Spleen (tissue), 7 donors: Measurements from ENCODE around the gene KEL.

Source experiments
- POLR2A ChIP-seq, 3 donors: fragments of 450-650 bp; IDR thresholded peaks; one replicate each; pipeline ENCODE4 v1.5.1; 2017; ENCODE audit warnings: antibody characterized with exemption in 3 of 3, mild to moderate bottlenecking in 1 of 3
- TF ChIP-seq, protein P1 (sequence below), 11 experiments: fragments of 200-600 bp in 7 of 11; fragments of 450-650 bp in 4 of 11; sonication (generic) in 4 of 11; IDR thresholded peaks in 8 of 11; conservative IDR thresholded peaks in 3 of 11; 1 replicate in 7 of 11; 2 replicates in 4 of 11; pipeline versions ENCODE4 v1.4.0 to v1.8.0; 2016 to 2021; ENCODE audit warnings: antibody characterized with exemption in 11 of 11, inconsistent platforms in 4 of 11, mild to moderate bottlenecking in 1 of 11
- donor health status: DM: no; HTN: no; CAD: no; lungs with moderate emphysema.
- donor health status: DM: no; HTN: no; CAD: no.
- donor health status: DM: no; HTN: no; CAD: no.

DNA sequence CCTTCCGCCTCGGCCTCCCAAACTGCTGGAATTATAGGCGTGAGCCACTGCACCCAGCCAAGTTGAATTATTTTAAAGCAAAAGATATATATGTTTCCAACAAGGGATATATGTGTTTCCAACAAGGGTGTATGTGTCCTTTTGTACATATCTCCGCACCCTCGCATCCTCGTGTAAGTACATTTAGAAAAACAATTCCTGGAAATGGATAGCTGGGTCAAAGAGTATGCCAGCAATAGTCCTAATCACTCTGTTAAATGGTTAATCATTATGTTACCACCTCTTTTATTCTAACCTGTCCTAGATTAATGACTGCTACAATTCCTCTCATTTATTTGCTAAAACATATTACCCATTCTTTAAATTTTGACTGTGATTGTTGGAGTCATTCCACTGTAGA is 36.8 kb upstream of the KEL start:
- TF ChIP-seq, protein P1, sequence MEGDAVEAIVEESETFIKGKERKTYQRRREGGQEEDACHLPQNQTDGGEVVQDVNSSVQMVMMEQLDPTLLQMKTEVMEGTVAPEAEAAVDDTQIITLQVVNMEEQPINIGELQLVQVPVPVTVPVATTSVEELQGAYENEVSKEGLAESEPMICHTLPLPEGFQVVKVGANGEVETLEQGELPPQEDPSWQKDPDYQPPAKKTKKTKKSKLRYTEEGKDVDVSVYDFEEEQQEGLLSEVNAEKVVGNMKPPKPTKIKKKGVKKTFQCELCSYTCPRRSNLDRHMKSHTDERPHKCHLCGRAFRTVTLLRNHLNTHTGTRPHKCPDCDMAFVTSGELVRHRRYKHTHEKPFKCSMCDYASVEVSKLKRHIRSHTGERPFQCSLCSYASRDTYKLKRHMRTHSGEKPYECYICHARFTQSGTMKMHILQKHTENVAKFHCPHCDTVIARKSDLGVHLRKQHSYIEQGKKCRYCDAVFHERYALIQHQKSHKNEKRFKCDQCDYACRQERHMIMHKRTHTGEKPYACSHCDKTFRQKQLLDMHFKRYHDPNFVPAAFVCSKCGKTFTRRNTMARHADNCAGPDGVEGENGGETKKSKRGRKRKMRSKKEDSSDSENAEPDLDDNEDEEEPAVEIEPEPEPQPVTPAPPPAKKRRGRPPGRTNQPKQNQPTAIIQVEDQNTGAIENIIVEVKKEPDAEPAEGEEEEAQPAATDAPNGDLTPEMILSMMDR (IDR thresholded peaks at IDR 0.05 in 8 of 11, conservative IDR thresholded peaks at IDR 0.05 in 3 of 11): no peak
- TF ChIP-seq POLR2A (IDR thresholded peaks at IDR 0.05): no peak
